DOHH2 (cell line): ENCODE measurements around the gene RNF34.

Experiments
- CTCF ChIP-seq: fragments of 200-600 bp; sonication (generic); IDR thresholded peaks from one replicate; pipeline ENCODE4 v1.5.1; 2014; ENCODE audit warnings: antibody characterized with exemption, mild to moderate bottlenecking, low read depth, low read length; ENCODE audit not compliant: poor library complexity, severe bottlenecking
- EZH2phosphoT487 ChIP-seq: fragments of 200-600 bp; sonication (generic); IDR thresholded peaks from 2 replicates; pipeline ENCODE4 v1.6.1; 2017; ENCODE audit warnings: borderline replicate concordance, mild to moderate bottlenecking, antibody characterized with exemption, low read length, moderate library complexity, mixed read lengths

GRCh38 chr12:121442028-121442948, 42.4 kb downstream of the RNF34 start:
- TF ChIP-seq CTCF (no peak), EZH2phosphoT487 (no peak)
